Measurements from ENCODE around the gene RXRG.

The RXRG gene

DNA sequence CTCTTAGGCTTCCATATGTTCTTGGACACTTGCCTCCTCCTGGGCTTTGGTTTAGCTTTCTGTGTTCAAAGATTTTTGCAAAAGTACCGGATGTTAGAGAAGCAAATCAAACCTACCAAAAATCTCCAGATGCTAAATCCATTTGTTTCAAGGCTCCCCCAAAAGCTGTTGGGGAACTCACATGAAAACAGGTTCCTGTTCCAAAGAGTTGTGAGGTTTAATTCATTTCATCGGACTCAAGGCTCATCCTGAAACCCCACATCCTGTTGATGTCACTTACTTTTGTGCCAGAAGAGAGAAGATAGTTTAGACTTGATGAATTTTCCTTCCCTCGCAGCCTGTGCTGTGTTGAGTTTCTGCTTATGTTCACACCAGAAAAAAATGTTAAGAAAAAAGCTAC, 41.7 kb upstream of the RXRG start:
- Histone ChIP-seq H3K36me3 (replicated peaks in 1 of 2; ENCODE audit: control insufficient read depth in 2 of 2, insufficient read depth in 2 of 2, low read length in 2 of 2) (no peaks in the 10 kb centered on the region), H2BK15ac (ENCODE audit: low read length) (no peak overlapping the region), H3K27ac (replicated peaks; ENCODE audit: low read length) (no peak overlapping the region), H2BK120ac (ENCODE audit: low read depth, low read length) (no peak overlapping the region), H4K8ac (ENCODE audit: low read depth, low read length) (no peak overlapping the region), H2AK5ac (ENCODE audit: low read depth, low read length) (no peak overlapping the region), H2BK5ac (ENCODE audit: low read length) (no peak overlapping the region), H2BK12ac (ENCODE audit: low read length) (no peak overlapping the region), H3K9me3 (replicated peaks in 1 of 2; ENCODE audit: control insufficient read depth in 2 of 2, insufficient read depth in 1 of 2, low read depth in 1 of 2, low read length in 2 of 2) (no peaks in the 10 kb centered on the region), H2AFZ (ENCODE audit: low read length) (no peak overlapping the region), H3K4me3 (ENCODE audit: low read length in 2 of 2) (no peak overlapping the region), H3K14ac (ENCODE audit: low read length) (no peak overlapping the region), H3K23ac (ENCODE audit: low read depth, low read length, poor library complexity) (no peak overlapping the region), H3K4ac (ENCODE audit: low read length) (no peak overlapping the region), H3K79me1 (ENCODE audit: low read depth, low read length) (no peaks in the 10 kb centered on the region), H3K27me3 (ENCODE audit: control insufficient read depth in 3 of 3, insufficient read depth in 3 of 3, low read depth in 1 of 3, low read length in 3 of 3) (no peaks in the 10 kb centered on the region), H3K9ac (ENCODE audit: low read depth, low read length, poor library complexity) (no peak overlapping the region), H4K91ac (ENCODE audit: low read depth, low read length, poor library complexity) (no peak overlapping the region), H3K18ac (ENCODE audit: low read length) (no peak overlapping the region), H3K4me1 (ENCODE audit: control insufficient read depth in 2 of 2, insufficient read depth in 1 of 2, low read depth in 1 of 2, low read length in 2 of 2) (peaks cover 0 to 1% of the 10 kb centered on the region in 2 donors), H3K4me2 (ENCODE audit: insufficient read depth, low read length, poor library complexity, severe bottlenecking) (no peak overlapping the region)
- no CpG with 5 or more reads among the region's 3 CpGs for WGBS, 2 donors (ENCODE audit: extremely low coverage in 2 of 2, insufficient read length in 2 of 2, insufficient replicate concordance in 1 of 2)
- no peak for DNase-seq (ENCODE audit: low spot score)

GRCh38 chr1:165485716-165486115, 40.8 kb upstream of the RXRG start:
- WGBS, 2 donors (ENCODE audit: extremely low coverage in 2 of 2, insufficient read length in 2 of 2, insufficient replicate concordance in 1 of 2) = no CpG with 5 or more reads among the region's 5 CpGs
- H3K79me1 ChIP-seq (ENCODE audit: low read depth, low read length) = no peaks in the 10 kb centered on the region

DNA sequence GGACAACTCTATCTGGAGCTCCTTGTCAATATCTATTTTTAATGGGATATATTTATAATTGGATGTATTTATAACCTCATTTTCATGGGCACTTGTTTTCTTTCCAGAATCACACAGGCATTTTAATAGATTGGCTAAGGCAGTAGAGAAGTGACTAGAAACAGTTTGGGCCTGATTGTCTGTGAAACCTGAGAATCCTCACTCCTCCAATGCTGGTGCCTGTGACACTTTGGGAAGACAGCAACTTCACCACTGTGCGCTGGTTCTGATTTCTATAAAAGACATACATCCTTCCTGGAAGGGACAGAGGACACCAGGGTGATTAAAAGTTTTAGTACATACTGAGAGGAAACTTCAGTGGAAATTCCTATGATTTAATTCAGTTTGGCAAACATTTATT, 39.6 kb upstream of the RXRG start:
- no peak overlapping the region for H4K8ac ChIP-seq (ENCODE audit: low read depth, low read length)
- no peak overlapping the region for H2BK12ac ChIP-seq (ENCODE audit: low read length)
- H2AFZ ChIP-seq (ENCODE audit: low read length) = no peak overlapping the region
- H3K4me1 ChIP-seq (ENCODE audit: control insufficient read depth in 2 of 2, insufficient read depth in 1 of 2, low read depth in 1 of 2, low read length in 2 of 2) = peaks cover 0 to 1% of the 10 kb centered on the region in 2 donors
- no peak for DNase-seq (ENCODE audit: low spot score)
- no peak overlapping the region for H3K23ac ChIP-seq (ENCODE audit: low read depth, low read length, poor library complexity)
- H3K79me1 ChIP-seq (ENCODE audit: low read depth, low read length) = no peaks in the 10 kb centered on the region
- H2BK15ac ChIP-seq (ENCODE audit: low read length) = no peak overlapping the region
- no peaks in the 10 kb centered on the region for H3K9me3 ChIP-seq (replicated peaks in 1 of 2; ENCODE audit: control insufficient read depth in 2 of 2, insufficient read depth in 1 of 2, low read depth in 1 of 2, low read length in 2 of 2)
- H3K27me3 ChIP-seq (ENCODE audit: control insufficient read depth in 3 of 3, insufficient read depth in 3 of 3, low read depth in 1 of 3, low read length in 3 of 3) = no peaks in the 10 kb centered on the region
- WGBS, 2 donors (ENCODE audit: extremely low coverage in 2 of 2, insufficient read length in 2 of 2, insufficient replicate concordance in 1 of 2) = no CpG with 5 or more reads among the region's 1 CpG
- no peak overlapping the region for H3K4me3 ChIP-seq (ENCODE audit: low read length in 2 of 2)
- H3K4ac ChIP-seq (ENCODE audit: low read length) = no peak overlapping the region
- no peak overlapping the region for H2AK5ac ChIP-seq (ENCODE audit: low read depth, low read length)
- H2BK120ac ChIP-seq (ENCODE audit: low read depth, low read length) = no peak overlapping the region
- no peak overlapping the region for H2BK5ac ChIP-seq (ENCODE audit: low read length)
- H3K4me2 ChIP-seq (ENCODE audit: insufficient read depth, low read length, poor library complexity, severe bottlenecking) = no peak overlapping the region
- H3K27ac ChIP-seq (replicated peaks; ENCODE audit: low read length) = no peak overlapping the region
- H3K18ac ChIP-seq (ENCODE audit: low read length) = no peak overlapping the region
- no peak overlapping the region for H4K91ac ChIP-seq (ENCODE audit: low read depth, low read length, poor library complexity)
- H3K36me3 ChIP-seq (replicated peaks in 1 of 2; ENCODE audit: control insufficient read depth in 2 of 2, insufficient read depth in 2 of 2, low read length in 2 of 2) = no peaks in the 10 kb centered on the region
- H3K9ac ChIP-seq (ENCODE audit: low read depth, low read length, poor library complexity) = no peak overlapping the region
- H3K14ac ChIP-seq (ENCODE audit: low read length) = no peak overlapping the region

More at GRCh38 chr1:165485716-165486115, 40.8 kb upstream of the RXRG start:
- Histone ChIP-seq H3K36me3 (replicated peaks in 1 of 2; ENCODE audit: control insufficient read depth in 2 of 2, insufficient read depth in 2 of 2, low read length in 2 of 2) (no peaks in the 10 kb centered on the region), H2BK12ac (ENCODE audit: low read length) (no peak overlapping the region), H3K4me2 (ENCODE audit: insufficient read depth, low read length, poor library complexity, severe bottlenecking) (peak overlapping the region; percentile 0), H3K4ac (ENCODE audit: low read length) (no peak overlapping the region), H2BK5ac (ENCODE audit: low read length) (no peak overlapping the region), H2BK15ac (ENCODE audit: low read length) (no peak overlapping the region), H3K18ac (ENCODE audit: low read length) (no peak overlapping the region), H4K8ac (ENCODE audit: low read depth, low read length) (no peak overlapping the region), H3K9ac (ENCODE audit: low read depth, low read length, poor library complexity) (no peak overlapping the region), H3K27me3 (ENCODE audit: control insufficient read depth in 3 of 3, insufficient read depth in 3 of 3, low read depth in 1 of 3, low read length in 3 of 3) (no peaks in the 10 kb centered on the region), H3K23ac (ENCODE audit: low read depth, low read length, poor library complexity) (no peak overlapping the region), H3K14ac (ENCODE audit: low read length) (no peak overlapping the region), H3K9me3 (replicated peaks in 1 of 2; ENCODE audit: control insufficient read depth in 2 of 2, insufficient read depth in 1 of 2, low read depth in 1 of 2, low read length in 2 of 2) (no peaks in the 10 kb centered on the region), H2BK120ac (ENCODE audit: low read depth, low read length) (no peak overlapping the region), H2AFZ (ENCODE audit: low read length) (no peak overlapping the region), H3K27ac (replicated peaks; ENCODE audit: low read length) (no peak overlapping the region), H3K4me3 (ENCODE audit: low read length in 2 of 2) (no peak overlapping the region), H4K91ac (ENCODE audit: low read depth, low read length, poor library complexity) (no peak overlapping the region), H3K4me1 (ENCODE audit: control insufficient read depth in 2 of 2, insufficient read depth in 1 of 2, low read depth in 1 of 2, low read length in 2 of 2) (peaks cover 0 to 1% of the 10 kb centered on the region in 2 donors), H2AK5ac (ENCODE audit: low read depth, low read length) (no peak overlapping the region)
- DNase-seq (ENCODE audit: low spot score) = no peak

GRCh38 chr1:165483412-165483811, 38.5 kb upstream of the RXRG start:
- H2AK5ac ChIP-seq (ENCODE audit: low read depth, low read length) = no peak overlapping the region
- no peak overlapping the region for H3K27ac ChIP-seq (replicated peaks; ENCODE audit: low read length)
- H3K4me2 ChIP-seq (ENCODE audit: insufficient read depth, low read length, poor library complexity, severe bottlenecking) = no peak overlapping the region
- no peak for DNase-seq (ENCODE audit: low spot score)
- H2BK120ac ChIP-seq (ENCODE audit: low read depth, low read length) = no peak overlapping the region
- no CpG with 5 or more reads among the region's 4 CpGs for WGBS, 2 donors (ENCODE audit: extremely low coverage in 2 of 2, insufficient read length in 2 of 2, insufficient replicate concordance in 1 of 2)
- H3K36me3 ChIP-seq (replicated peaks in 1 of 2; ENCODE audit: control insufficient read depth in 2 of 2, insufficient read depth in 2 of 2, low read length in 2 of 2) = no peaks in the 10 kb centered on the region
- H2BK5ac ChIP-seq (ENCODE audit: low read length) = no peak overlapping the region
- no peak overlapping the region for H3K18ac ChIP-seq (ENCODE audit: low read length)
- H2AFZ ChIP-seq (ENCODE audit: low read length) = no peak overlapping the region
- H3K9me3 ChIP-seq (replicated peaks in 1 of 2; ENCODE audit: control insufficient read depth in 2 of 2, insufficient read depth in 1 of 2, low read depth in 1 of 2, low read length in 2 of 2) = no peaks in the 10 kb centered on the region
- H3K27me3 ChIP-seq (ENCODE audit: control insufficient read depth in 3 of 3, insufficient read depth in 3 of 3, low read depth in 1 of 3, low read length in 3 of 3) = no peaks in the 10 kb centered on the region
- no peak overlapping the region for H4K8ac ChIP-seq (ENCODE audit: low read depth, low read length)
- no peak overlapping the region for H4K91ac ChIP-seq (ENCODE audit: low read depth, low read length, poor library complexity)
- no peak overlapping the region for H3K4me3 ChIP-seq (ENCODE audit: low read length in 2 of 2)
- H3K4ac ChIP-seq (ENCODE audit: low read length) = no peak overlapping the region
- no peak overlapping the region for H3K14ac ChIP-seq (ENCODE audit: low read length)
- no peak overlapping the region for H2BK15ac ChIP-seq (ENCODE audit: low read length)
- no peak overlapping the region for H3K9ac ChIP-seq (ENCODE audit: low read depth, low read length, poor library complexity)
- no peaks in the 10 kb centered on the region for H3K79me1 ChIP-seq (ENCODE audit: low read depth, low read length)
- H3K23ac ChIP-seq (ENCODE audit: low read depth, low read length, poor library complexity) = no peak overlapping the region
- H2BK12ac ChIP-seq (ENCODE audit: low read length) = no peak overlapping the region
- peaks cover 0 to 1% of the 10 kb centered on the region in 2 donors for H3K4me1 ChIP-seq (ENCODE audit: control insufficient read depth in 2 of 2, insufficient read depth in 1 of 2, low read depth in 1 of 2, low read length in 2 of 2)
